Measurements from ENCODE around the gene EIF4H.
A peak's percentile ranks its signal among the peaks of the same experiment; 100 is the strongest.
"Not testable (repeated sequence)": the region's sequence is repeated elsewhere in the genome, so short reads cannot be mapped to it uniquely, and the experiment has no call there.

EIF4H gene

GRCh38 chr7:74222851-74223710, 48.9 kb downstream of the EIF4H start:
- peak; percentile 67 for TF ChIP-seq POLR2A (IDR thresholded peaks at IDR 0.05; ENCODE audit: low read depth, low read length)
- peak; percentile 65; the same call in 1 of the 2 replicates for TF ChIP-seq POLR2AphosphoS5 (IDR thresholded peaks at IDR 0.05; ENCODE audit: low read depth, low read length)
- TF ChIP-seq TAF1 (IDR thresholded peaks at IDR 0.05; ENCODE audit: borderline replicate concordance, low read depth, low read length) = no peak
- peak; percentile 38 for FAIRE-seq

DNA sequence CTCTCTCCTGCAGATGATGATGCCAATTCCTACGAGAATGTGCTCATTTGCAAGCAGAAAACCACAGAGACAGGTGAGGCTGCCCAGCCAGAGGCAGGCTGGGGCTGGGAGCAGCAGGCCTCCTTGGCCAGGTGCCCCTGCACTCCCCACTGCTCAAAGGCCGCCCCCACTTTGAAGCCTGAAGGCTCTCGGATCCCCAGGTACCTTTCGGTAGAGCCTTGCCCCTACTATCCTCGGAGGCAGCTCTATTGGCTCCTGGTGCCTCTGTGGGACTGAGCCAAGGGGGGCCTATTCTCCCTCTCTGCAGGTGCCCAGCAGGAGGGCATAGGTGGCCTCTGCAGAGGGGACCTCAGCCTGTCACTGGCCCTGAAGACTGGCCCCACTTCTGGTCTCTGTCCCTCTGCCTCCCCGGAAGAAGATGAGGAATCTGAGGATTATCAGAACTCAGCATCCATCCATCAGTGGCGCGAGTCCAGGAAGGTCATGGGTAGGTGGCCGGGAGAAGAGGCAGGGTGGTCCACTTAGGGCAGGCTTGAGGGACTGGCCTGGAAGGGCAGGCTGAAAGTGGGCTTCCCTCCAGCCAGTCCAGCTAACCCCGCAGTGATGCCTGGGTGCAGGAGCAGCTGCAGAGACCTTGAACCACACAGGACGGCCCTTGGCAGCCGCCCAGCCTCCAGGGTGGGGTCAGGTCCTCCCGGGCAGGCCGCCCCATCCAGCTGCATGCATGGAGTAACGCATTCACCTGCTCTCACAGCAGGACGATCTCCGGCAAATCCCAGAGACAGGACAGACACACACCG, 49.8 kb downstream of the EIF4H start:
- peak; percentile 14 for DNase-seq (ENCODE audit: insufficient read length)
- no peak for FAIRE-seq
- TF ChIP-seq POLR2A (IDR thresholded peaks at IDR 0.05; ENCODE audit: low read depth, low read length) (no peak), TAF1 (IDR thresholded peaks at IDR 0.05; ENCODE audit: borderline replicate concordance, low read depth, low read length) (no peak), POLR2AphosphoS5 (IDR thresholded peaks at IDR 0.05; ENCODE audit: low read depth, low read length) (no peak; the same call in none of the 2 replicates)

More at GRCh38 chr7:74222851-74223710, 48.9 kb downstream of the EIF4H start:
- no peak for DNase-seq (ENCODE audit: insufficient read length)

DNA sequence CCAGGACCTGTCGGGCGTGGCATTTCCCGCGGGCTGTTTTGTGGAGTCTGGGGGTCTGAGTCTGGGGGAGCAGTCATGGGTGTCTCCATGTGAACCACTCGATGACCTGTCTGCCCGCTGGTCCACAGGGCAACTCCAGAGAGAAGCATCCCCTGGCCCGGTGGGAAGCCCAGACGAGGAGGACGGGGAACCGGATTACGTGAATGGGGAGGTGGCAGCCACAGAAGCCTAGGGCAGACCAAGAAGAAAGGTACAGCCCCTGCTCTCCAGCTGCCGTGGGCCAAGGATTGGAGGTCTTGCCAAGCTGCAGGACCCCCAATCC, 50.3 kb downstream of the EIF4H start:
- DNase-seq (ENCODE audit: insufficient read length) = peak; percentile 13
- TF ChIP-seq TAF1 (IDR thresholded peaks at IDR 0.05; ENCODE audit: borderline replicate concordance, low read depth, low read length) (no peak), POLR2A (IDR thresholded peaks at IDR 0.05; ENCODE audit: low read depth, low read length) (no peak), POLR2AphosphoS5 (IDR thresholded peaks at IDR 0.05; ENCODE audit: low read depth, low read length) (no peak)
- no peak for FAIRE-seq

GRCh38 chr7:74224907-74225306, 50.8 kb downstream of the EIF4H start:
- peak; percentile 12 for DNase-seq (ENCODE audit: insufficient read length)
- not testable (repeated sequence) for FAIRE-seq

DNA sequence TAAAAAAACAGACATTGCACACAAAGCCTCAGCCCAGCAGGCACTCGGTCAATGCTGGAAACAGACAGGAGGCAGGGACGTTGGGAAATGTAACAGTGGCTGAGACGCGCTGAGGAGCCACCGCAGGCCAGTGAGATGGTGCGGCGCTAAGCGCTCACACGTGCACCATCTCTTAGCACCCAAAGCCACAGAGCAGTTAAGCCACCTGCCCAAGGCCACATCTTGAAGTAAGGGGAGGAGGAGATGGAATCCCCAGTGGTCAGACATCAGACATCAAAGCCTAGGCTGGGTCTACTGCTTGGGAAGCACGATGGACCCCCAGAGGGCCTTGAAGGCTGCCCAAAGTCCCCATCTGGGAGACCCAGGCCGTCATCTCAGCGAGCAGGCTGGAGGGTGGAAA, 51.2 kb downstream of the EIF4H start:
- peak; percentile 9 for DNase-seq (ENCODE audit: insufficient read length)
- FAIRE-seq = no peak
- TF ChIP-seq POLR2AphosphoS5 (IDR thresholded peaks at IDR 0.05; ENCODE audit: low read depth, low read length) = peak; percentile 58; the same call in 1 of the 2 replicates
- no peak for TF ChIP-seq TAF1 (IDR thresholded peaks at IDR 0.05; ENCODE audit: borderline replicate concordance, low read depth, low read length)
- peak; percentile 69 for TF ChIP-seq POLR2A (IDR thresholded peaks at IDR 0.05; ENCODE audit: low read depth, low read length)

- FAIRE-seq = no peak
- TF ChIP-seq POLR2A (IDR thresholded peaks at IDR 0.05; ENCODE audit: low read depth, low read length) (peak; percentile 44), POLR2AphosphoS5 (IDR thresholded peaks at IDR 0.05; ENCODE audit: low read depth, low read length) (no peak), TAF1 (IDR thresholded peaks at IDR 0.05; ENCODE audit: borderline replicate concordance, low read depth, low read length) (no peak)
- no peak for DNase-seq (ENCODE audit: insufficient read length)
These were observed 52.5 kb downstream of the EIF4H start for GRCh38 chr7:74226633-74227032.

- DNase-seq (ENCODE audit: insufficient read length) (no peak), FAIRE-seq (no peak)
- TF ChIP-seq POLR2AphosphoS5 (IDR thresholded peaks at IDR 0.05; ENCODE audit: low read depth, low read length) (peak; percentile 69; the same call in 1 of the 2 replicates), TAF1 (IDR thresholded peaks at IDR 0.05; ENCODE audit: borderline replicate concordance, low read depth, low read length) (no peak), POLR2A (IDR thresholded peaks at IDR 0.05; ENCODE audit: low read depth, low read length) (peak; percentile 61)
These were observed 55.1 kb downstream of the EIF4H start for GRCh38 chr7:74228951-74229900.

DNA sequence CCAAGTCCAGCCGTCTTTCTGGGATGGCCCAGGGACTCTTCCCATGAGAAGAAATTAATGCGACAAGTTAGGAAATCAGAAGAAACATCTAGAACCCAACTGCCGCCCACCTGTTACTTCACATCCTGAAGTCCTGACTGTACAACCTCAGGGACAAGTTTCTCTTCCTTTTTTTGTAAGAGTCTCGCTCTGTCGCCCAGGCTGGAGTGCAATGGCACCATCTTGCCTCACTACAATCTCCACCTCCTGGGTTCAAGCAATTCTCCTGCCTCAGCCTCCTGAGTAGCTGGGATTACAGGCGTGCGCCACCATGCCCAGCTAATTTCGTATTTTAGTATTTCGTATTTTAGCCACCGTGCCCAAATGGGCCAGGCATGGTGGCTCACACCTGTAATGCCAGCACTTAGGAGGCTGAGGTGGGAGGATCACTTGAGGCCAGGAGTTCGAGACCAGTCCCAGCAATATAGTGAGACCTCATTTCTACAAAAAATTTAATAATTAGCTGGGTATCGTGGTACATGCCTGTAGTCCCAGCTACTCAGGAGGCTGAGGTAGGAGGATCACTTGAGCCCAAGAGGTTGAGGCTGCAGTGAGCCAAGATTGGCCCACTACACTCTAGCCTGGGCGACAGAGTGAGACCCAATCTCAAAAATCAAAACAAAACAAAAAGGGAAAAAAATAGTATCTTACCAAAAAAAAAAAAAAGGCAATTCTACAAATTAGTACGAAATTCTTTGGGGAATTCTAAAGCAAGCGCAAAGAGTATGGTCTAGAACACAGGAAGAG, 56.5 kb downstream of the EIF4H start:
- peak; percentile 74 for FAIRE-seq
- no peak for DNase-seq (ENCODE audit: insufficient read length)
- peak; percentile 13; the same call in 1 of the 2 replicates for TF ChIP-seq POLR2A (IDR thresholded peaks at IDR 0.05; ENCODE audit: low read depth, low read length)
- TF ChIP-seq TAF1 (IDR thresholded peaks at IDR 0.05; ENCODE audit: borderline replicate concordance, low read depth, low read length) = no peak
- no peak for TF ChIP-seq POLR2AphosphoS5 (IDR thresholded peaks at IDR 0.05; ENCODE audit: low read depth, low read length)

- peak; percentile 59 for DNase-seq (ENCODE audit: insufficient read length)
- no peak for TF ChIP-seq TAF1 (IDR thresholded peaks at IDR 0.05; ENCODE audit: borderline replicate concordance, low read depth, low read length)
- TF ChIP-seq POLR2AphosphoS5 (IDR thresholded peaks at IDR 0.05; ENCODE audit: low read depth, low read length) = no peak
- no peak; the same call in 1 of the 2 replicates for TF ChIP-seq POLR2A (IDR thresholded peaks at IDR 0.05; ENCODE audit: low read depth, low read length)
- peak; percentile 73 for FAIRE-seq
These were observed 57.1 kb downstream of the EIF4H start for GRCh38 chr7:74231232-74231590.

GRCh38 chr7:74233655-74234285, 59.6 kb downstream of the EIF4H start:
- DNase-seq (ENCODE audit: insufficient read length) (no peak), FAIRE-seq (no peak)

More at GRCh38 chr7:74233655-74234285, 59.6 kb downstream of the EIF4H start:
- TF ChIP-seq POLR2A (IDR thresholded peaks at IDR 0.05; ENCODE audit: low read depth, low read length) (no peak), TAF1 (IDR thresholded peaks at IDR 0.05; ENCODE audit: borderline replicate concordance, low read depth, low read length) (no peak), POLR2AphosphoS5 (IDR thresholded peaks at IDR 0.05; ENCODE audit: low read depth, low read length) (no peak)

All from GM12892 (cell line).